IMR-90 (cell line): Measurements from ENCODE around the gene GGCT. TPM values are rescaled to one million over a fixed set of nuclear protein-coding genes. Genes with fewer than 3 reads are reported as not detected.

Source experiments
- ATAC-seq: fragments of 200-7000 bp; cut with Tn5 transposase; 2 replicates; pipeline ENCODE4 v1.9.1; 2020; ENCODE audit warnings: low read depth, mild to moderate bottlenecking, moderate library complexity
- BruUV-seq: library from RNA; stranded (reverse); fragments of 400-500 nt; replicated peaks from 2 replicates; lab custom pipeline; 2021; lab: Mats Ljungman, UMichigan
- CTCF ChIA-PET: fragments of 300-600 bp; formaldehyde crosslinking; extraction: SDS; loops from one replicate; lab custom pipeline; 2021; ENCODE audit warnings: antibody characterized with exemption; lab: Yijun Ruan, JAX
- POLR2A ChIA-PET: fragments of 300-600 bp; sonication (Branson Sonifier 250); formaldehyde crosslinking; loops from one replicate; lab custom pipeline; 2022; ENCODE audit warnings: antibody characterized with exemption; ENCODE audit not compliant: unreplicated experiment; lab: Charles Lee
- DNase-seq: peaks from one replicate; pipeline ENCODE4 v3.0.0; 2013
- H2AFZ ChIP-seq: replicated peaks from 2 replicates; pipeline ENCODE3; 2013; ENCODE audit warnings: low read length, mild to moderate bottlenecking; ENCODE audit not compliant: poor library complexity
- H2AK5ac ChIP-seq: 2 replicates; pipeline ENCODE4 v1.6.1; 2013; ENCODE audit warnings: low read depth, low read length, inconsistent platforms
- H2AK9ac ChIP-seq: replicated peaks from 2 replicates; pipeline ENCODE3; 2013; ENCODE audit warnings: mild to moderate bottlenecking, low read depth, low read length, moderate library complexity; ENCODE audit not compliant: poor library complexity
- H2BK120ac ChIP-seq: 2 replicates; pipeline ENCODE4 v1.6.1; 2013; ENCODE audit warnings: low read depth, low read length, inconsistent platforms
- H2BK15ac ChIP-seq: 3 replicates; pipeline ENCODE4 v1.6.1; 2013; ENCODE audit warnings: low read depth, low read length, inconsistent platforms
- H2BK20ac ChIP-seq: 2 replicates; pipeline ENCODE4 v1.6.1; 2013; ENCODE audit warnings: low read depth, mild to moderate bottlenecking, inconsistent platforms, low read length, moderate library complexity
- H2BK5ac ChIP-seq: 2 replicates; pipeline ENCODE4 v1.6.1; 2013; ENCODE audit warnings: mild to moderate bottlenecking, low read depth, low read length, inconsistent platforms; ENCODE audit not compliant: poor library complexity, severe bottlenecking
- H3K14ac ChIP-seq: replicated peaks from 2 replicates; pipeline ENCODE4 v1.6.1; 2013; ENCODE audit warnings: low read depth, low read length, inconsistent platforms
- H3K18ac ChIP-seq: 2 replicates; pipeline ENCODE4 v1.6.1; 2013; ENCODE audit warnings: low read depth, low read length, control low read depth
- H3K23ac ChIP-seq: 2 replicates; pipeline ENCODE4 v1.6.1; 2013; ENCODE audit warnings: low read depth, low read length, inconsistent platforms
- H3K27ac ChIP-seq: 2 replicates; pipeline ENCODE4 v1.5.1; 2013; ENCODE audit warnings: mild to moderate bottlenecking, control low read depth, low read length; ENCODE audit not compliant: insufficient read depth
- H3K27me3 ChIP-seq: 2 replicates; pipeline ENCODE4 v1.6.1; 2013; ENCODE audit warnings: low read length; ENCODE audit not compliant: control insufficient read depth, insufficient read depth
- H3K36me3 ChIP-seq: 2 replicates; pipeline ENCODE4 v1.6.1; 2013; ENCODE audit warnings: low read length, mixed read lengths; ENCODE audit not compliant: control insufficient read depth, insufficient read depth
- H3K4ac ChIP-seq: 2 replicates; pipeline ENCODE4 v1.6.1; 2013; ENCODE audit warnings: low read depth, low read length, inconsistent platforms
- H3K4me1 ChIP-seq: 2 replicates; pipeline ENCODE4 v1.6.1; 2013; ENCODE audit warnings: low read length, mixed read lengths; ENCODE audit not compliant: control insufficient read depth, insufficient read depth
- H3K4me2 ChIP-seq: 2 replicates; pipeline ENCODE4 v1.6.1; 2013; ENCODE audit warnings: low read depth, mild to moderate bottlenecking, control low read depth, low read length, moderate library complexity
- H3K4me3 ChIP-seq: 2 replicates; pipeline ENCODE4 v1.5.1; 2013; ENCODE audit warnings: low read depth, mild to moderate bottlenecking, control low read depth, low read length, moderate library complexity; ENCODE audit not compliant: insufficient read depth
- H3K56ac ChIP-seq: 2 replicates; pipeline ENCODE4 v1.6.1; 2013; ENCODE audit warnings: low read length, inconsistent platforms; ENCODE audit not compliant: insufficient read depth; ENCODE audit errors: extremely low read depth
- H3K79me1 ChIP-seq, 2 experiments: 2 replicates each; pipeline ENCODE4 v1.6.1; 2013; ENCODE audit warnings: low read length in 2 of 2, inconsistent platforms in 1 of 2, low read depth in 1 of 2
- H3K9ac ChIP-seq: 2 replicates; pipeline ENCODE4 v1.6.1; 2013; ENCODE audit warnings: low read depth, low read length, control low read depth
- H3K9me1 ChIP-seq: 2 replicates; pipeline ENCODE4 v1.6.1; 2013; ENCODE audit warnings: low read length, inconsistent platforms; ENCODE audit not compliant: insufficient read depth
- H3K9me3 ChIP-seq: 2 replicates; pipeline ENCODE4 v1.6.1; 2013; ENCODE audit warnings: low read length; ENCODE audit not compliant: control insufficient read depth, insufficient read depth
- H4K20me1 ChIP-seq: 2 replicates; pipeline ENCODE4 v1.6.1; 2013; ENCODE audit warnings: low read length, inconsistent platforms; ENCODE audit not compliant: insufficient read depth
- H4K5ac ChIP-seq: 2 replicates; pipeline ENCODE4 v1.6.1; 2013; ENCODE audit warnings: mild to moderate bottlenecking, low read depth, low read length, control low read depth
- H4K8ac ChIP-seq, 2 experiments: 2 replicates each; pipeline ENCODE4 v1.6.1; 2013; ENCODE audit warnings: low read depth in 2 of 2, low read length in 2 of 2, control low read depth in 1 of 2, inconsistent platforms in 1 of 2
- H4K91ac ChIP-seq: 2 replicates; pipeline ENCODE4 v1.6.1; 2013; ENCODE audit warnings: low read depth, low read length, inconsistent platforms; ENCODE audit not compliant: insufficient read depth
- BHLHE40 ChIP-seq: fragments of 150-350 bp; IDR thresholded peaks from 2 replicates; pipeline ENCODE4 v1.6.1; 2016; ENCODE audit warnings: mild to moderate bottlenecking, low read depth, low read length
- CEBPB ChIP-seq: IDR thresholded peaks from 2 replicates; pipeline ENCODE4 v1.6.1; 2012; ENCODE audit warnings: low read depth, low read length, improper control_type of control experiment
- CHD1 ChIP-seq: IDR thresholded peaks from 2 replicates; pipeline ENCODE4 v1.6.1; 2012; ENCODE audit warnings: low read depth, low read length, improper control_type of control experiment
- FOS ChIP-seq: fragments of 150-350 bp; IDR thresholded peaks from 2 replicates; pipeline ENCODE4 v1.6.1; 2016; ENCODE audit warnings: low read depth, low read length
- MAFK ChIP-seq: IDR thresholded peaks from 2 replicates; pipeline ENCODE4 v1.6.1; 2012; ENCODE audit warnings: low read depth, low read length, improper control_type of control experiment
- MAZ ChIP-seq: IDR thresholded peaks from 2 replicates; pipeline ENCODE4 v1.6.1; 2012; ENCODE audit warnings: low read depth, mild to moderate bottlenecking, low read length, improper control_type of control experiment, moderate library complexity, borderline replicate concordance
- MXI1 ChIP-seq: IDR thresholded peaks from 2 replicates; pipeline ENCODE4 v1.6.1; 2012; ENCODE audit warnings: low read depth, mild to moderate bottlenecking, low read length, moderate library complexity, borderline replicate concordance
- NFE2L2 ChIP-seq: fragments of 150-350 bp; IDR thresholded peaks from 2 replicates; pipeline ENCODE4 v1.6.1; 2016; ENCODE audit warnings: low read depth, mild to moderate bottlenecking, low read length
- POLR2A ChIP-seq: IDR thresholded peaks from 2 replicates; pipeline ENCODE4 v1.6.1; 2012; ENCODE audit warnings: mild to moderate bottlenecking, low read depth, low read length
- RAD21 ChIP-seq: IDR thresholded peaks from 2 replicates; pipeline ENCODE4 v1.6.1; 2012; ENCODE audit warnings: low read length, improper control_type of control experiment
- RCOR1 ChIP-seq: IDR thresholded peaks from 2 replicates; pipeline ENCODE4 v1.6.1; 2012; ENCODE audit warnings: mild to moderate bottlenecking, low read length, improper control_type of control experiment; ENCODE audit not compliant: insufficient replicate concordance
- RFX5 ChIP-seq: IDR thresholded peaks from 2 replicates; pipeline ENCODE4 v1.8.0; 2012; ENCODE audit warnings: low read depth, mild to moderate bottlenecking, low read length, moderate library complexity
- SMC3 ChIP-seq: fragments of 150-350 bp; IDR thresholded peaks from 2 replicates; pipeline ENCODE4 v1.6.1; 2016; ENCODE audit warnings: low read depth, mild to moderate bottlenecking, antibody characterized with exemption, low read length, moderate library complexity
- WGBS, 2 experiments: methylation state at CpG; one replicate each; pipeline versions ENCODE4 v1.1.5 to v1.1.7; 2013; ENCODE audit warnings: missing lambda C conversion rate in 2 of 2; ENCODE audit not compliant: insufficient read length in 1 of 2; ENCODE audit errors: extremely low coverage in 2 of 2; 5-methylcytosine and 5-hydroxymethylcytosine counted together
- dilution Hi-C: fragments of 300-500 bp; cut with HindIII; formaldehyde crosslinking; loops from one replicate; pipeline ENCODE4 v1.14.3; 2018; ENCODE audit warnings: low sequenced_read_pairs; ENCODE audit not compliant: unreplicated experiment
- in situ Hi-C: fragments of 300-500 bp; cut with MboI; formaldehyde crosslinking; loops from 3 replicates; pipeline ENCODE4 v1.14.3; 2019; ENCODE audit warnings: low sequenced_read_pairs, inconsistent platforms, mixed read lengths
- intact Hi-C: fragments of 100-400 bp; cut with micrococcal nuclease; formaldehyde crosslinking; loops from 2 replicates; pipeline ENCODE4 v1.10.0; 2022
- polyA plus RNA-seq, 3 experiments: library from polyadenylated mRNA; depleted of rRNA; stranded (reverse); fragments of >200 nt; gene quantifications; 2 replicates each; pipeline ENCODE4 v1.2.3, GENCODE V29; 2012; ENCODE audit warnings: low replicate concordance in 1 of 3
- total RNA-seq: library from RNA; depleted of rRNA; stranded (reverse); fragments of >200 nt; gene quantifications from 2 replicates; pipeline ENCODE4 v1.2.3, GENCODE V29; 2012
- TF ChIP-seq, protein P1 (sequence below): fragments of 150-350 bp; IDR thresholded peaks from 2 replicates; pipeline ENCODE4 v1.6.1; 2016; ENCODE audit warnings: low read depth, mild to moderate bottlenecking, low read length, moderate library complexity, borderline replicate concordance
- TF ChIP-seq, protein P2 (sequence below): fragments of 150-350 bp; IDR thresholded peaks from 2 replicates; pipeline ENCODE4 v1.6.1; 2017; ENCODE audit warnings: mild to moderate bottlenecking, antibody characterized with exemption, low read length, low read depth

Gene GGCT
- total and polyA plus RNA-seq, 2 of the 4 experiments (the other 2 are of a cell fraction) = 12.0 to 18.6 TPM

GRCh38 chr7:30469303-30469702 lies 35.3 kb downstream of the GGCT start:
- 0 out of 2 replicates have a peak overlapping the region, but pooled peaks have one; percentile 61 for H2AK5ac ChIP-seq
- peak overlapping the region; percentile 67 for H2BK5ac ChIP-seq
- H2AFZ ChIP-seq = peak overlapping the region; percentile 79
- H3K79me1 ChIP-seq = peaks cover 12 to 58% of the 10 kb centered on the region in 2 experiments
- BruUV-seq = no TSS peak
- H2BK120ac ChIP-seq = peak overlapping the region; percentile 46
- intact Hi-C loops = no loop called here
- H3K4me1 ChIP-seq = peaks cover 42% of the 10 kb centered on the region
- peak overlapping the region; percentile 86; the same call in 1 of the 2 replicates for H4K5ac ChIP-seq
- peak overlapping the region; percentile 66; the same call in 1 of the 2 replicates for H3K27ac ChIP-seq
- no peaks in the 10 kb centered on the region for H3K36me3 ChIP-seq
- peak overlapping the region; percentile 91; the same call in 1 of the 2 replicates for H3K18ac ChIP-seq
- H4K91ac ChIP-seq = peak overlapping the region; percentile 68; the same call in 1 of the 2 replicates
- peaks cover 22% of the 10 kb centered on the region for H3K9me1 ChIP-seq
- peak overlapping the region; percentile 62 for H2BK20ac ChIP-seq
- H3K9ac ChIP-seq = no peak overlapping the region
- dilution Hi-C loops = no loop called here
- H3K14ac ChIP-seq = peak overlapping the region; percentile 40; the same call in 1 of the 2 replicates
- no peaks in the 10 kb centered on the region for H3K27me3 ChIP-seq
- H2BK15ac ChIP-seq = peak overlapping the region; percentile 88; the same call in 2 of the 3 replicates
- in situ Hi-C loops = no loop called here
- WGBS, 2 experiments = 0% methylated on average over 3 of the region's 5 CpGs; no CpG with 5 or more reads in 1 of the 2 experiments
- peak overlapping the region; percentile 55 to 84; a peak in 3 of 4 replicates for H4K8ac ChIP-seq
- H3K4me2 ChIP-seq = peak overlapping the region; percentile 25; the same call in 1 of the 2 replicates
- peak; percentile 99 for DNase-seq
- peak overlapping the region; percentile 36; the same call in 1 of the 2 replicates for H3K23ac ChIP-seq
- peaks cover 9% of the 10 kb centered on the region for H4K20me1 ChIP-seq
- no peak overlapping the region for H3K4me3 ChIP-seq
- no peaks in the 10 kb centered on the region for H3K9me3 ChIP-seq
- H2AK9ac ChIP-seq = no peak overlapping the region
- ChIA-PET CTCF (interaction anchor here (1.0 to 1.8 kb wide), 5 partner anchors 9 to 305 kb away, joined by 3 to 11 read pairs (median 4); partner anchors contain the start of gene NOD1), POLR2A (no interaction called here)
- H3K4ac ChIP-seq = peak overlapping the region; percentile 89
- peak; percentile 89 for ATAC-seq
- peak overlapping the region; percentile 27; the same call in 1 of the 2 replicates for H3K56ac ChIP-seq
- TF ChIP-seq CEBPB = no peak; the same call in 1 of the 2 replicates
- peak; percentile 57 for TF ChIP-seq RAD21
- peak; percentile 57; the same call in 1 of the 2 replicates for TF ChIP-seq CHD1
- TF ChIP-seq, protein P1, sequence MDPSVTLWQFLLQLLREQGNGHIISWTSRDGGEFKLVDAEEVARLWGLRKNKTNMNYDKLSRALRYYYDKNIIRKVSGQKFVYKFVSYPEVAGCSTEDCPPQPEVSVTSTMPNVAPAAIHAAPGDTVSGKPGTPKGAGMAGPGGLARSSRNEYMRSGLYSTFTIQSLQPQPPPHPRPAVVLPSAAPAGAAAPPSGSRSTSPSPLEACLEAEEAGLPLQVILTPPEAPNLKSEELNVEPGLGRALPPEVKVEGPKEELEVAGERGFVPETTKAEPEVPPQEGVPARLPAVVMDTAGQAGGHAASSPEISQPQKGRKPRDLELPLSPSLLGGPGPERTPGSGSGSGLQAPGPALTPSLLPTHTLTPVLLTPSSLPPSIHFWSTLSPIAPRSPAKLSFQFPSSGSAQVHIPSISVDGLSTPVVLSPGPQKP = no peak
- 0 out of 2 replicates have a peak, but pooled peaks have one; percentile 15 for TF ChIP-seq NFE2L2
- TF ChIP-seq POLR2A = peak; percentile 57; the same call in 1 of the 2 replicates
- peak; percentile 22; the same call in 1 of the 2 replicates for TF ChIP-seq SMC3
- TF ChIP-seq FOS = peak; percentile 51; the same call in 1 of the 2 replicates
- peak; percentile 67; the same call in 1 of the 2 replicates for TF ChIP-seq MAFK
- TF ChIP-seq, protein P2, sequence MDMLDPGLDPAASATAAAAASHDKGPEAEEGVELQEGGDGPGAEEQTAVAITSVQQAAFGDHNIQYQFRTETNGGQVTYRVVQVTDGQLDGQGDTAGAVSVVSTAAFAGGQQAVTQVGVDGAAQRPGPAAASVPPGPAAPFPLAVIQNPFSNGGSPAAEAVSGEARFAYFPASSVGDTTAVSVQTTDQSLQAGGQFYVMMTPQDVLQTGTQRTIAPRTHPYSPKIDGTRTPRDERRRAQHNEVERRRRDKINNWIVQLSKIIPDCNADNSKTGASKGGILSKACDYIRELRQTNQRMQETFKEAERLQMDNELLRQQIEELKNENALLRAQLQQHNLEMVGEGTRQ = no peak
- no peak for TF ChIP-seq MXI1
- peak; percentile 16; the same call in 1 of the 2 replicates for TF ChIP-seq BHLHE40
- peak; percentile 89 for TF ChIP-seq MAZ
- TF ChIP-seq RFX5 = no peak
- peak; percentile 95 for TF ChIP-seq RCOR1
